GM10847 (cell line): ENCODE results near the gene PNRC1.

Source experiments
- POLR2A ChIP-seq: IDR thresholded peaks from 2 replicates; pipeline ENCODE4 v1.6.1; 2011; ENCODE audit not compliant: insufficient read length; ENCODE audit errors: extremely low read depth

Gene PNRC1

GRCh38 chr6:89080281-89081128 is at the start of gene PNRC1:
Gene PNRC1 (plus strand): TSS chr6:89080751. CDS start chr6:89080895, 144 bp downstream.
- peak; percentile 98 for TF ChIP-seq POLR2A

- no peak for TF ChIP-seq POLR2A
Measured at GRCh38 chr6:89032599-89032998, 48.0 kb upstream of the PNRC1 start.

- no peak for TF ChIP-seq POLR2A
Measured at GRCh38 chr6:89033461-89033860, 47.1 kb upstream of the PNRC1 start.

- no peak for TF ChIP-seq POLR2A
Measured at GRCh38 chr6:89034586-89035251, 45.8 kb upstream of the PNRC1 start.

GRCh38 chr6:89035252-89036101 is 45.1 kb upstream of the PNRC1 start:
- no peak for TF ChIP-seq POLR2A

GRCh38 chr6:89037141-89037900 is 43.2 kb upstream of the PNRC1 start:
- no peak for TF ChIP-seq POLR2A

GRCh38 chr6:89042664-89043063 is 37.9 kb upstream of the PNRC1 start:
- no peak for TF ChIP-seq POLR2A

GRCh38 chr6:89044328-89045010 is 36.1 kb upstream of the PNRC1 start:
- no peak for TF ChIP-seq POLR2A

- no peak for TF ChIP-seq POLR2A
Measured at GRCh38 chr6:89045011-89045387, 35.6 kb upstream of the PNRC1 start.

- TF ChIP-seq POLR2A = no peak
Measured at GRCh38 chr6:89045576-89045975, 35.0 kb upstream of the PNRC1 start.

- TF ChIP-seq POLR2A = no peak
Measured at GRCh38 chr6:89047473-89047872, 33.1 kb upstream of the PNRC1 start.

- TF ChIP-seq POLR2A = no peak
Measured at GRCh38 chr6:89048288-89048923, 32.1 kb upstream of the PNRC1 start.

GRCh38 chr6:89048985-89049384 is 31.6 kb upstream of the PNRC1 start:
- TF ChIP-seq POLR2A = no peak

- no peak for TF ChIP-seq POLR2A
Measured at GRCh38 chr6:89050155-89050554, 30.4 kb upstream of the PNRC1 start.
